SJSA1 (cell line): ENCODE results near the gene SLC35B1. TPM values are rescaled to one million over a fixed set of nuclear protein-coding genes. Genes with fewer than 3 reads are reported as not detected.
A peak's percentile ranks its signal among the peaks of the same experiment; 100 is the strongest.

ENCODE experiments used
- DNase-seq, 2 experiments: peaks; one replicate each; pipeline ENCODE4 v3.0.0-alpha.2; 2015 to 2020; ENCODE audit warnings: low spot score in 2 of 2, low read depth in 1 of 2
- H3K27ac ChIP-seq: fragments of 250-450 bp; sonication (Bioruptor Pico); 2 replicates; pipeline ENCODE4 v1.5.1; 2020; ENCODE audit warnings: mild to moderate bottlenecking, moderate library complexity
- H3K27me3 ChIP-seq: fragments of 250-450 bp; sonication (Bioruptor Pico); replicated peaks from 2 replicates; pipeline ENCODE4 v1.5.1; 2020; ENCODE audit warnings: mild to moderate bottlenecking, moderate library complexity
- H3K36me3 ChIP-seq: fragments of 250-450 bp; sonication (Bioruptor Pico); 2 replicates; pipeline ENCODE4 v1.5.1; 2020; ENCODE audit warnings: mild to moderate bottlenecking
- H3K4me1 ChIP-seq: fragments of 250-450 bp; sonication (Bioruptor Pico); replicated peaks from 2 replicates; pipeline ENCODE4 v1.6.1; 2021; ENCODE audit warnings: mild to moderate bottlenecking
- H3K4me3 ChIP-seq: fragments of 250-450 bp; sonication (Bioruptor Pico); 2 replicates; pipeline ENCODE4 v1.5.1; 2020; ENCODE audit warnings: mild to moderate bottlenecking
- H3K9me3 ChIP-seq: fragments of 250-450 bp; sonication (Bioruptor Pico); replicated peaks from 2 replicates; pipeline ENCODE4 v1.5.1; 2020; ENCODE audit warnings: mild to moderate bottlenecking
- total RNA-seq: library from RNA; depleted of rRNA; stranded (reverse); fragments of >200 nt; shearing (Covaris generic); gene quantifications from 2 replicates; pipeline ENCODE4 v1.2.3, GENCODE V29; 2014; rRNA removed

SLC35B1 gene, protein sequence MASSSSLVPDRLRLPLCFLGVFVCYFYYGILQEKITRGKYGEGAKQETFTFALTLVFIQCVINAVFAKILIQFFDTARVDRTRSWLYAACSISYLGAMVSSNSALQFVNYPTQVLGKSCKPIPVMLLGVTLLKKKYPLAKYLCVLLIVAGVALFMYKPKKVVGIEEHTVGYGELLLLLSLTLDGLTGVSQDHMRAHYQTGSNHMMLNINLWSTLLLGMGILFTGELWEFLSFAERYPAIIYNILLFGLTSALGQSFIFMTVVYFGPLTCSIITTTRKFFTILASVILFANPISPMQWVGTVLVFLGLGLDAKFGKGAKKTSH
- total RNA-seq: 140 and 141 TPM in 2 replicates

DNA sequence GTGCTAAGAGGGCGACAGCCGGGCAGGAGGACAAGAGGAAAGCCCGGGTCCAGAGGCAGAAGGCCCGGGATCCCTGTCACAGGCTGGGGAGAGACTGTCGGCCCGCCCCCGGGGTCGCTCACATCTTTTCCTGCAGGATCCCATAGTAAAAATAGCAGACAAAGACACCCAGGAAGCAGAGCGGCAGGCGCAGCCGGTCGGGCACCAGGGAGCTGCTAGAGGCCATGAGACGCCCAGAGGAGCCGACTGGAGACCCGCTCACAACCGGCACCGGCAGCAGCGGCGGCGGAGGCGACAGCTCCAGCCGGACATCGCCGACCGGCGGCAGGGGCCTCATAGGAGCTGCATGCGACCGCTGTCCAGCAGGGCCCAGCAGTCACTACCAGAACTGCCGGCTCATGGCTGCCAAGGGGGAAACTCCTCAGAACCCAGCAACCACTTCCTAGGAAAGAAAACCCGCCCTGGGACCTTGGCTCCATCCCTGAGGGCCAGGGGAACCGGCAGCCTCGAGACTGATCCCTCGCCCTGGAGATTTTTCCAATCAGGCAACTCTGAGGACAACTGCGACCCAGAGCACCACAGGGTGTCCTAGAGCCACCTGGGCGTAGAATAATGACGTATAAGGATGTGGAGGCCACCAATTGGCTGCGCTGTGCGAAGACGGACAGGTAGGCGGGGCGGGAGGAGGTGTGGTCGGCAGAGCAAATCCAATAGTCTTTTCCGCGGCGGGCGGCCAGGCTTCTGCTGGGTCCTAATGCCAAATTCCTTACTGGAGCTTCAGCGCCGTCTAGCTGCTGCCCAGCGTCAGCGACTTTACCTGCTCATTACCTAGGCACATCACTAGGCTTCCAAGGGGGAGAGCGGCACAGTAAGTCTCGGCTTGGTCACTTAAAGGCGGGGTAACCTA is at the start of gene SLC35B1:
SLC35B1 (minus strand) TSS at position 357 of the 907 bp plus-strand sequence; CDS start at position 226, 131 bp downstream.
- no peaks in the 10 kb centered on the region for H3K27me3 ChIP-seq

DNA sequence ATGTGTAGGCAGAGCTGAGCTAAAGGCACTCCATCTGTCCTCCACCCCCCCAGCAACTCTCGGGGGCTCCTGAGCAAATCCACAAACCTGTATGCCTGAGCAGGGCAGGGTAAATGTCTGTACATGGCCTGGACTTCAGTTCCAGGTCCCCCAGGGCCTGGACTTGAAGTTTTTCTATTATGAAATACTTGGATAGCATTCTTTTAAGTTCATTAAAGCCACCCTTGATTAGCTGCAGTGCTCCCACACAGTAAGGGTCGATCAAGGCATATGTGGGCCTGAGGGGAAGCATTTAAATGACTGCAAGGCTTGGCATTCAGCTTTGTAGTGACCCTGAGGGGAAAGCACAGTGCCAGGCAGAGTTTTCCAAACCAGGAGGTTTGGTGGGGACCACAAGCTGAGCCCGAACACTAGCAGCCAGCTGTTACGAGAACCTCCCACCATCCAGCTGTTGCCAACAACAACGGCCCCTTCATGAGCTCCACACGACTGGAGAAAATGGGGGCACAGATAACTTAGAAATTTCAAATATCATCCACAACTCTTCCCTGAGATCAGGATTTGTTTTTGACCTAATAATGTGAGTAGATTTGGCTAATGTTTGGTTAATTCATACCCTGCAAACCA is 49.5 kb upstream of the SLC35B1 start:
- Histone ChIP-seq H3K4me1 (0 out of 2 replicates have a peak, but pooled peaks cover 4% of the 10 kb centered on the region), H3K4me3 (no peak overlapping the region), H3K27me3 (peaks cover 18% of the 10 kb centered on the region), H3K27ac (no peak overlapping the region), H3K9me3 (no peaks in the 10 kb centered on the region), H3K36me3 (no peaks in the 10 kb centered on the region)
- DNase-seq: no peak

More for the DNA sequence above, at the start of gene SLC35B1:
- DNase-seq: peak; percentile 100
- H3K9me3 ChIP-seq: no peaks in the 10 kb centered on the region
- H3K4me1 ChIP-seq: peaks cover 13% of the 10 kb centered on the region
- peak within 1 kb of the TSS; percentile 97 for H3K27ac ChIP-seq
- peak within 1 kb of the TSS; percentile 73 for H3K4me3 ChIP-seq
- peaks cover 32% of the 10 kb centered on the region for H3K36me3 ChIP-seq

DNA sequence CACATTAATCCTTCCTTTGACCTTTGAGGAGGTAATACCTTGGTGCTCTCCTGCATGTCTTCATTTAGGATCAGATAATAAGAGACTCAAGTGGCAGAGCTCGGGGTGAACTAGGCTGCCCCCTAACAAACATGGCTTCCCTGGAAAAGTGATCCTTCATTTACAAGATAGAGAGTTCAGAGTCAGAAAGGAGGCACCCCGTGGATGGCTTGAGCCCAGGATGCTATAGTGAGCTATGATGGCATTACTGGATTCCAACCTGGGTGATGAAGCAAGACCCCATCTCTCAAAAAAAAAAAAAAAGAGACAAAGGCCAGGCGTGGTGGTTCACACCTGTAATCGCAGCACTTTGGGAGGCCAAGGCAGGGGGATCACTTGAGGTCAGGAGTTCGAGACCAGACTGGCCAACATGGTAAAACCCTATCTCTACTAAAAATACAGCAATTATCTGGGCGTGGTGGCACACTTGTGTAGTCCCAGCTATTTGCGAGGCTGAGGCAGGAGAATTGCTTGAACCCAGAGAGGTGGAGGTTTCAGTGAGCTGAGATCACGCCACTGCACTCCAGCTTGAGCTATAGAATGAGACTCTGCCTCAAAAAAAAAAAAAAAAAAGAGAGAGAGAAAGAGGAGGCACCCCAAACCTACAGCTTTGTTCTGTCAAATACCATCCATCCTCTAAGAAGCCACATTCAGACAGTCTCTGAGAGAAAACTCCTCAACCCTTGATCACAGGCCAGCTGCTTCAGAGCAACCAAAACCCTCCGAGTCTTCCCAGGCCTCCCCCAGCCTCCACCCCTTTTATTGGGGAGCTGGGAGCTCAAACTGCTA is 48.8 kb upstream of the SLC35B1 start:
- Histone ChIP-seq H3K36me3 (no peaks in the 10 kb centered on the region), H3K9me3 (no peaks in the 10 kb centered on the region), H3K27me3 (peaks cover 11% of the 10 kb centered on the region), H3K4me1 (0 out of 2 replicates have a peak, but pooled peaks cover 4% of the 10 kb centered on the region), H3K4me3 (no peak overlapping the region), H3K27ac (no peak overlapping the region)
- no peak for DNase-seq

DNA sequence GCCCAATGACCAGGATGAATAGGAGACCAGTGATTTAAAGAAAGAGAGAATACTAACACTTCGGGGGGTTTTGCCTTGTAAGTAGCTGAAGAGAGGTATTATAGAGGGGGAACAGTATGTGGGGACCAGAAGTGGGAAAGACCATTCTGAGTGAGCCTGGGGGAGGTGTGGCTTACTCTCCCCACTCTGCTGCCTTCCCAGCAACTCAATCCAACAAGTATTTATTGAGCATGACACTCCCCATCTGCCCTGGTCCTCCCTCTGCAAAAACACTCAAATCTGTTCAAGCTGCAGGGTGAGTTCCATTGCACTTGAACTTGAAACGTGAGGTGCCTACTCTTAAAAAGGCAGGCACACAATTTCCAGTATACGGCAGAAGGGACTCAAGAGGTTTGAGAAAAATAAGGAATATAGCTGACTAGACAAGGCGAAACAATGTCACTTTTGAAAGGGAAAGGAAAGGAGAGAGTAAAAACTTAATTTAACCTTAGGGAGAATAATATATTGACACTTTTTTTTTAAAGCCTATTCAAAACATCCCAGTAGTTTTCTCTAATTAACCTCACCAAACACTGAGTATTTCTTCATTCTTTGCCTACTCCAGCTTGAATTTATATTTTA is 48.0 kb upstream of the SLC35B1 start:
- no peak for DNase-seq

DNA sequence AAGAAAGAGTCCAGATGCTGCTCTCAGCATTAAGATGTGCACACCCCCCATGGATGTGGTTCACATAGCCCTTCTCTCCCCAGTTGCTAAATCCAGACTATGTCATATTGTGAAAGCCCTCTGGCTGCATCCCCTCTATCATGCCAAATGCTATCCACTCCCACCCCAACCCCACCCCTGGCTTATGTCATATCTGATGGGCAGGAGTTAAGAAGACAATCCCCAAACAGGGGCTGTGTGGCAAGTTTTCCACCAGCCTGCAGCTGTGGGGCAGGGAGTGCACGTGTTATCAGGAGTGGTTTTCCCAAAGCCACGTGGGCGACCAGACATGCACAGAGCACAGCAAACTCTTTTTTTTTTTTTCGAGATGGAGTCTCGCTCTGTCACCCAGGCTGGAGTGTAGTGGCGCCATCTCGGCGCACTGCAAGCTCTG is 46.2 kb upstream of the SLC35B1 start:
- DNase-seq: no peak
- 0 out of 2 replicates have a peak, but pooled peaks cover 3% of the 10 kb centered on the region for H3K4me1 ChIP-seq
- H3K4me3 ChIP-seq: no peak overlapping the region
- H3K27ac ChIP-seq: no peak overlapping the region
- no peaks in the 10 kb centered on the region for H3K9me3 ChIP-seq
- peaks cover 3% of the 10 kb centered on the region for H3K27me3 ChIP-seq
- no peaks in the 10 kb centered on the region for H3K36me3 ChIP-seq

More for the DNA sequence above, 48.0 kb upstream of the SLC35B1 start:
- Histone ChIP-seq H3K27me3 (peaks cover 6% of the 10 kb centered on the region), H3K4me1 (0 out of 2 replicates have a peak, but pooled peaks cover 4% of the 10 kb centered on the region), H3K27ac (no peak overlapping the region), H3K9me3 (no peaks in the 10 kb centered on the region), H3K4me3 (no peak overlapping the region), H3K36me3 (no peaks in the 10 kb centered on the region)

DNA sequence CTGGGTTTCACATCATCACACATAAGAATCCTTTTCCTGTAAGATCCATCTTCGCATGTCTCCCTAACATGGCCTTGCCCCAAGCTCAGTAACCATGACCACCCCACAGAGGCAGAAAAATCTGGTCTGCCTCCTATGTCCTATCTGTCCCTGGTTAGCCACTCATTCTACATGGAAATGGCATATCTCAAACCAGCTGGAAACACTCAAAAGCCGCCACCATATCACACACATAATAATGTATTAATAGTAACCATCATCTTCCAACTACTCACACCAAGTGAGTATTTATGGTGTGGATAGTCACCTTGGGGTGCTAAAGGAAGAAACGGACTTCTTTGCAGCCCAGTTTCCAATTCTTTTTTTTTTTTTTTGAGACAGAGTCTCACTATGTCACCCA is 44.7 kb upstream of the SLC35B1 start:
- H3K9me3 ChIP-seq: no peaks in the 10 kb centered on the region
- H3K36me3 ChIP-seq: no peaks in the 10 kb centered on the region
- H3K27ac ChIP-seq: no peak overlapping the region
- H3K27me3 ChIP-seq: 0 out of 2 replicates have a peak, but pooled peaks cover 3% of the 10 kb centered on the region
- H3K4me3 ChIP-seq: no peak overlapping the region
- no peaks in the 10 kb centered on the region for H3K4me1 ChIP-seq
- DNase-seq: no peak

DNA sequence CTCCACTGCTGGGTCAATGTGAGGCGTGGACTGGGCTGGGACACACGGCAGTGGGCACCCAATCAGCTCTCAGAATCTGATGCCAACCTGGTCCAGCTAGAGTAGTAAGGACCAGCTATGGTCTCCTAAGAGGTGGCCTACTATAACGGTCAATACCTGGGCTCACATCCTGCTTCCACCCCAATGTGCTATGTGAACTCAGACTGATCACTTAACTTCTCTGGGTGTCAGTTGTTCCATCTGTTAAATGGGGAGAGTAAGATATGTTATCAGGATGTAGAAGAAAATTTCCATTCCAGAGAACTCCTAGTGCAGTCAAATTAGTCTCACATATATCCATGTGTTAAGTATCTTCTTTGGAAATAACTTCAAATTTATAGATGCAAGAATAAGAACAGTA is 42.0 kb upstream of the SLC35B1 start:
- no peak for DNase-seq
- H3K4me3 ChIP-seq: no peak overlapping the region
- 0 out of 2 replicates have a peak, but pooled peaks cover 3% of the 10 kb centered on the region for H3K27me3 ChIP-seq
- H3K36me3 ChIP-seq: no peaks in the 10 kb centered on the region
- H3K27ac ChIP-seq: no peak overlapping the region
- H3K4me1 ChIP-seq: no peaks in the 10 kb centered on the region
- no peaks in the 10 kb centered on the region for H3K9me3 ChIP-seq

DNA sequence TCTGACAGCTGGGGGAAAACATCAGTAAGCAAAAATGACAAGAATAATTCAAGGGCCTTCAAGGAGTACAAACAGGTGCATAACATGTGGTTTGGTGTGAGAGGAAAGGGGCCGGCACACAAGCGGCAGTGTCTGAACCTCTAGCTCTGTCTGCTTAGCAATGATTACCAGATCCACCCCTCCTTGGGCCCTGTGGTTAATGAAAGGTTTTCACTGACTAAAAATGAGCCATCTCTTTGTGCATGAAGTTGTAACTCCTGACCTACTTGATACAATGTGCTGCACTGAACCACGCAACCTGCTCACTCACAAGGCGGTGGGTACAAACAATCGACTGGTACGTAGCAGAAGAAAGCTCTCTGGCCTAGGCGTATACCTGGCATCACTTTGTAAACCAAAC is 41.0 kb upstream of the SLC35B1 start:
- Histone ChIP-seq H3K36me3 (no peaks in the 10 kb centered on the region), H3K4me3 (no peak overlapping the region), H3K4me1 (no peaks in the 10 kb centered on the region), H3K27ac (no peak overlapping the region), H3K9me3 (no peaks in the 10 kb centered on the region), H3K27me3 (0 out of 2 replicates have a peak, but pooled peaks cover 3% of the 10 kb centered on the region)
- DNase-seq: no peak

DNA sequence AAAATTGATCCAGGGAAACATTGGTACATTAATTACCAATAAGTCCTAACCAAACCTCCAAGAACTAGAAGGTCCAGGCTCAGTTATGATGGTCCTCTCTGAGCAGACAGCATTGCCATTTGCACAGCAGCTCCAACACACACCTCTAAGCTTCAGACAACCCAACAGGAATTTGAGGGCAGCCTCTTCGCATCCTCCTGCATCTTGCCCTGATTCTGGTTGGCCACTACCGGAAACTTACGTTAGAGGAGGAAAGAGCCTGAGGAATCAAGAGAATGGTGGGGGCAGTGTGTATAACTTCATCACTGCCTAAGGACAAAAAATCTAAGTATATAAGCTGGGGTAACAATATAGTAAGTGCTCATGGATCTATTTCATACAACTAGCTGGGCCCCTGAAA is 40.5 kb upstream of the SLC35B1 start:
- Histone ChIP-seq H3K36me3 (no peaks in the 10 kb centered on the region), H3K4me1 (no peaks in the 10 kb centered on the region), H3K27me3 (0 out of 2 replicates have a peak, but pooled peaks cover 3% of the 10 kb centered on the region), H3K4me3 (no peak overlapping the region), H3K27ac (no peak overlapping the region), H3K9me3 (no peaks in the 10 kb centered on the region)
- no peak for DNase-seq

DNA sequence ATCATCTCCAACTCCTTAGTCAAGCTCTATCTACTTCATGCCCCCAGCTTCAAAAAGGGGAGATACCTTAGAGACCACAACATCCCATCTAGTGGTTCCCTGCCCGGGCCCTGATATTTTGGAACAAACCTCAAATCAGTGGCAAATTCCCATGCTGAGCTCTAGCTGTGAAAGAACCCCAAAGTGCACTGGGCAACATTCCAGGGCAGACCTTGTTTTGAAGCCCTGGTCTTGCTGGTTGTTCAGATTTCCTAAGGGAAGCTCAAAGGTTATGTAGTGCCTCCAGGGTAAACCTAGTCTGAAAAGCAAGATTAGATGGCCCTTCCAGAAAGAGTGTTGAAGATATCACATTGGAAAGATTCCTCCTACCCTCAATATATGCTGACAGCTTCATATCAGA is 39.9 kb upstream of the SLC35B1 start:
- Histone ChIP-seq H3K36me3 (no peaks in the 10 kb centered on the region), H3K9me3 (no peaks in the 10 kb centered on the region), H3K27ac (no peak overlapping the region), H3K4me1 (no peaks in the 10 kb centered on the region), H3K4me3 (no peak overlapping the region), H3K27me3 (0 out of 2 replicates have a peak, but pooled peaks cover 3% of the 10 kb centered on the region)
- no peak for DNase-seq

DNA sequence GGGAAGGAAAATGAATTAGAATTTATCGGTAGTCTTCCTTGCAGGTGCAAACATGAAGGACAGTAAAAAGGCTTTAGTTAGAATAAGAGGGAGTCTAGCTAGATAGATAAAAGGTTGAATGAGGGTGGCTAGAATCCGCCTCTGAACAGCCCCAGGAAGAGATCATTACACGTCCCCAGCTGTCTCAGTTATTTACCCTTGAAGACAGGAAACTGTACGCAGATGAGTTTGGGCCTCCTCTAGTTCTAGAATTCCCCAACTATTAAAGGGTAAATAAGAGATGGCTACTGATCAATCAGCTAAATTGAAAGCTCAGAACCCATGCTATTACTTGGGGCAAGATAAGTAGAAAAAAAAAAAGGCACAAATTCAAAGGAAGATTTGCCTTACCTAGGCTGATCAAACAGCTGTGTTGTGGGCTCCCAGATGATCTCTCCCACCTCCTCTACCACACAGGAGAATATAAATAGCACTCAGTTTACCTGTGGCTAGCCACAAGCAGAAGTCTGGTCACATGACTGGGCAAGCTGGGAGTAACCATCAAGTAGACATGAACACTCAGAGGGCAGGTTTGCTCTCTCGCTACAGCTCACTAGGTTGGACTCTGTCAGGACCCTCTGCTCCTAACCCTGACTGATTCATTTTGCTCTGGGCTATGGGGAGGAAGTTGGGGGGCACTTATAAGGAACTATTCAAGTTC is 39.2 kb upstream of the SLC35B1 start:
- Histone ChIP-seq H3K36me3 (no peaks in the 10 kb centered on the region), H3K9me3 (no peaks in the 10 kb centered on the region), H3K4me3 (no peak overlapping the region), H3K4me1 (no peaks in the 10 kb centered on the region), H3K27ac (no peak overlapping the region), H3K27me3 (0 out of 2 replicates have a peak, but pooled peaks cover 3% of the 10 kb centered on the region)
- no peak for DNase-seq
